GM18499 (cell line): ENCODE measurements around the gene ABCB10.
"Not testable (repeated sequence)": the region's sequence is repeated elsewhere in the genome, so short reads cannot be mapped to it uniquely, and the experiment has no call there.

Source experiments
- ATAC-seq: cut with Tn5 transposase; IDR thresholded peaks from one replicate; pipeline ENCODE4 v1.9.1; 2021; ENCODE audit warnings: moderate number of reproducible peaks; ENCODE audit not compliant: insufficient read depth, unreplicated experiment

ABCB10 gene

GRCh38 chr1:229558460-229559335 lies at the start of gene ABCB10:
Gene ABCB10, minus strand, starts transcription at chr1:229558707. Its CDS starts 55 bp downstream, at chr1:229558652.
- peak; percentile 75 for ATAC-seq

- ATAC-seq: no peak
Observed at GRCh38 chr1:229607370-229607769, 48.9 kb upstream of the ABCB10 start.

GRCh38 chr1:229603371-229604005 lies 45.0 kb upstream of the ABCB10 start:
- no peak for ATAC-seq

GRCh38 chr1:229600229-229600628 lies 41.7 kb upstream of the ABCB10 start:
- ATAC-seq: no peak

- no peak for ATAC-seq
Observed at GRCh38 chr1:229599218-229599954, 40.9 kb upstream of the ABCB10 start.

GRCh38 chr1:229597877-229598276 lies 39.4 kb upstream of the ABCB10 start:
- ATAC-seq: no peak

GRCh38 chr1:229596925-229597699 lies 38.6 kb upstream of the ABCB10 start:
- ATAC-seq: no peak

- not testable (repeated sequence) for ATAC-seq
Observed at GRCh38 chr1:229595876-229596275, 37.4 kb upstream of the ABCB10 start.

- ATAC-seq: no peak
Observed at GRCh38 chr1:229594227-229595008, 35.9 kb upstream of the ABCB10 start.

GRCh38 chr1:229593800-229594199 lies 35.3 kb upstream of the ABCB10 start:
- ATAC-seq: no peak

GRCh38 chr1:229590119-229590518 lies 31.6 kb upstream of the ABCB10 start:
- ATAC-seq: no peak

- no peak for ATAC-seq
Observed at GRCh38 chr1:229585338-229585737, 26.8 kb upstream of the ABCB10 start.

GRCh38 chr1:229582715-229583114 lies 24.2 kb upstream of the ABCB10 start:
- ATAC-seq: no peak

GRCh38 chr1:229582011-229582694 lies 23.6 kb upstream of the ABCB10 start:
- ATAC-seq: no peak

GRCh38 chr1:229581485-229581884 lies 23.0 kb upstream of the ABCB10 start:
- no peak for ATAC-seq

GRCh38 chr1:229579059-229579673 lies 20.7 kb upstream of the ABCB10 start:
- ATAC-seq: peak; percentile 63

- no peak for ATAC-seq
Observed at GRCh38 chr1:229578168-229579058, 19.9 kb upstream of the ABCB10 start.
